HEK293 (cell line): ENCODE results near the gene KCNJ8.

Source experiments
- CTCF ChIA-PET: fragments of 350-600 bp; formaldehyde crosslinking; extraction: SDS; loops from one replicate; lab custom pipeline; 2021; ENCODE audit warnings: antibody characterized with exemption; lab: Yijun Ruan, JAX
- POLR2A ChIA-PET: fragments of 300-600 bp; formaldehyde crosslinking; extraction: SDS; loops from one replicate; lab custom pipeline; 2020; ENCODE audit warnings: antibody characterized with exemption, inconsistent platforms; lab: Yijun Ruan, JAX
- H3K27ac ChIP-seq: fragments of 200-500 bp; sonication (Bioruptor generic); 2 replicates; pipeline ENCODE4 v1.5.1; 2014; ENCODE audit warnings: low read depth, low read length, control low read depth, inconsistent platforms; ENCODE audit errors: extremely low read depth
- H3K36me3 ChIP-seq, 2 experiments: fragments of 200-500 bp in 1 of 2; sonication (Bioruptor generic) in 1 of 2; 1 replicate in 1 of 2; 2 replicates in 1 of 2; pipeline ENCODE4 v1.5.1; 2014 to 2017; ENCODE audit warnings: inconsistent platforms in 2 of 2, low read length in 2 of 2; ENCODE audit not compliant: control insufficient read depth in 2 of 2, insufficient read depth in 1 of 2
- H3K4me1 ChIP-seq: fragments of 200-500 bp; sonication (Bioruptor generic); 2 replicates; pipeline ENCODE4 v1.5.1; 2014; ENCODE audit warnings: mild to moderate bottlenecking, low read length, inconsistent platforms; ENCODE audit not compliant: control insufficient read depth, insufficient read depth
- H3K4me3 ChIP-seq: 2 replicates; pipeline ENCODE4 v1.5.1; 2011; ENCODE audit warnings: low read depth, mild to moderate bottlenecking, control low read depth, low read length, moderate library complexity
- H3K9me3 ChIP-seq: fragments of 200-500 bp; sonication (Bioruptor generic); 2 replicates; pipeline ENCODE4 v1.5.1; 2014; ENCODE audit warnings: low read depth, low read length, inconsistent platforms; ENCODE audit not compliant: control insufficient read depth, insufficient read depth
- ELK4 ChIP-seq: IDR thresholded peaks from 2 replicates; pipeline ENCODE4 v1.6.1; 2011; ENCODE audit warnings: mild to moderate bottlenecking, low read depth, low read length, borderline replicate concordance
- HOXC10 ChIP-seq: sonication (generic); formaldehyde crosslinking; IDR thresholded peaks from 2 replicates; pipeline ENCODE4 v1.8.1; 2023; ENCODE audit warnings: mild to moderate bottlenecking, missing genetic modification reagents
- HOXD13 ChIP-seq: sonication (generic); formaldehyde crosslinking; IDR thresholded peaks from 2 replicates; pipeline ENCODE4 v1.8.0; 2022; ENCODE audit warnings: missing genetic modification reagents, borderline replicate concordance
- INSM2 ChIP-seq: fragments of 450-650 bp; formaldehyde crosslinking; IDR thresholded peaks from 2 replicates; pipeline ENCODE4 v1.5.1; 2016; ENCODE audit warnings: missing biosample characterization, missing genetic modification characterization
- MEIS1 ChIP-seq: sonication (generic); formaldehyde crosslinking; IDR thresholded peaks from 2 replicates; pipeline ENCODE4 v1.8.1; 2022; ENCODE audit warnings: missing genetic modification reagents, mild to moderate bottlenecking, borderline replicate concordance
- SP3 ChIP-seq: fragments of 450-650 bp; formaldehyde crosslinking; IDR thresholded peaks from 2 replicates; pipeline ENCODE4 v1.5.1; 2016; ENCODE audit warnings: missing biosample characterization, missing genetic modification characterization
- ZBTB1 ChIP-seq: fragments of 450-650 bp; formaldehyde crosslinking; IDR thresholded peaks from 2 replicates; pipeline ENCODE4 v1.5.1; 2016; ENCODE audit warnings: missing biosample characterization, missing genetic modification characterization
- ZBTB48 ChIP-seq: fragments of 450-650 bp; formaldehyde crosslinking; IDR thresholded peaks from 2 replicates; pipeline ENCODE4 v1.5.1; 2016; ENCODE audit warnings: missing biosample characterization, missing genetic modification characterization
- ZFP41 ChIP-seq: fragments of 450-650 bp; formaldehyde crosslinking; IDR thresholded peaks from 2 replicates; pipeline ENCODE4 v1.5.1; 2016; ENCODE audit warnings: missing biosample characterization, missing genetic modification characterization, borderline replicate concordance
- ZNF10 ChIP-seq: fragments of 450-650 bp; formaldehyde crosslinking; IDR thresholded peaks from 2 replicates; pipeline ENCODE4 v1.5.1; 2017; ENCODE audit warnings: missing biosample characterization, missing genetic modification characterization
- ZNF23 ChIP-seq: fragments of 450-650 bp; formaldehyde crosslinking; IDR thresholded peaks from 2 replicates; pipeline ENCODE4 v1.5.1; 2016; ENCODE audit warnings: missing biosample characterization, missing genetic modification characterization, borderline replicate concordance
- ZNF239 ChIP-seq: fragments of 450-650 bp; formaldehyde crosslinking; IDR thresholded peaks from 2 replicates; pipeline ENCODE4 v1.5.1; 2016; ENCODE audit warnings: missing biosample characterization, missing genetic modification characterization
- ZNF280D ChIP-seq: fragments of 450-650 bp; formaldehyde crosslinking; IDR thresholded peaks from 2 replicates; pipeline ENCODE4 v1.5.1; 2016; ENCODE audit warnings: missing biosample characterization, missing genetic modification characterization
- ZNF354C ChIP-seq: fragments of 450-650 bp; formaldehyde crosslinking; IDR thresholded peaks from 2 replicates; pipeline ENCODE4 v1.5.1; 2016; ENCODE audit warnings: missing biosample characterization, missing genetic modification characterization, low read depth, borderline replicate concordance
- ZNF366 ChIP-seq: fragments of 450-650 bp; formaldehyde crosslinking; conservative IDR thresholded peaks from 2 replicates; pipeline ENCODE4 v1.5.1; 2016; ENCODE audit warnings: missing biosample characterization, missing genetic modification characterization
- ZNF416 ChIP-seq: fragments of 450-650 bp; formaldehyde crosslinking; IDR thresholded peaks from 2 replicates; pipeline ENCODE4 v1.5.1; 2016; ENCODE audit warnings: missing biosample characterization, missing genetic modification characterization
- ZNF596 ChIP-seq: fragments of 450-650 bp; IDR thresholded peaks from 2 replicates; pipeline ENCODE4 v1.5.0; 2018; ENCODE audit warnings: missing biosample characterization, mild to moderate bottlenecking, missing genetic modification characterization, moderate library complexity
- ZNF621 ChIP-seq: fragments of 450-650 bp; formaldehyde crosslinking; IDR thresholded peaks from 2 replicates; pipeline ENCODE4 v1.5.1; 2017; ENCODE audit warnings: missing biosample characterization, missing genetic modification characterization
- ZSCAN18 ChIP-seq: fragments of 450-650 bp; formaldehyde crosslinking; IDR thresholded peaks from 2 replicates; pipeline ENCODE4 v1.5.1; 2016; ENCODE audit warnings: missing biosample characterization, missing genetic modification characterization
- TF ChIP-seq, protein P1 (sequence below): fragments of 450-650 bp; formaldehyde crosslinking; IDR thresholded peaks from 2 replicates; pipeline ENCODE4 v1.5.1; 2017; ENCODE audit warnings: missing biosample characterization, missing genetic modification characterization

KCNJ8 gene

DNA sequence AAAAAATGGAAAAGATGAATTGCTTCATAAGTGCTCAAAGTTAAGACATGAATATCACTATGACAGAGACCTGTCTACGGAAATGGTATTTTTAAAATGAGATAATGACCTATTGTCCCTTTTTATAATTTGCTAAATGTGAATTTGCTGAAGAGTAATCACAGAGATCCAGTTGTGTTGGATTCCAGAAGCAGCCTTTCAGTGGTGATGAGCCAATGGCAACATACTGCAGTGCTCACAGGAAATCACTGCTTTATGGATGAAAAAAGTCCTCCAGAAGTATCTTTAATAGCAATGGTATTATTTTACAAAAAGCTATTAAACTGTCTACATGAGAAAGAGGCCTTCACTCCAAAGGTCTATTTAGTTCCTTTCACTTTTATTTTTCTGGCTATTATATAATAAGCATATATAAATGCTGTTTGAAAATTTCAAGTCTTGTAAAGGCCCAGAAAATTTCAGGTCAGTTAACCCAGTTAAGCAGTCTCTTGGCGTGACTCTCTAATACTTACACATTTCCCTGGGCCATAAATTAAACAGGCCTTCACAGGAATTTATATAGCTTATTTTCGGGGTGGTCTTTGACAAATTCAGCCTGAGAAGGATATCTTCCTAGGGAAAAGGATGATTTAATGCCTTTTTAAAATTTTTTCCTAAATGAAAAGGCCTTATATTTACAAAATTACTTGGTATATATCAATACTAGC lies 55.4 kb downstream of the KCNJ8 start:
- ChIA-PET POLR2A (no interaction called here), CTCF (no interaction called here)
- H3K4me3 ChIP-seq: no peak overlapping the region
- no peaks in the 10 kb centered on the region for H3K9me3 ChIP-seq
- TF ChIP-seq HOXC10 (CRISPR knock-in tag) (no peak), ZNF366 (tag by site-specific recombination) (no peak), ZFP41 (no peak), ZNF596 (tag by site-specific recombination) (no peak), ZNF23 (tag by site-specific recombination) (no peak), ZNF10 (tag by site-specific recombination) (no peak), ZBTB48 (no peak), ZSCAN18 (tag by site-specific recombination) (no peak), HOXD13 (CRISPR knock-in tag) (no peak), ZBTB1 (tag by site-specific recombination) (no peak)
- no peaks in the 10 kb centered on the region for H3K4me1 ChIP-seq
- H3K36me3 ChIP-seq: no peaks in the 10 kb centered on the region
- H3K27ac ChIP-seq: no peak overlapping the region

- Histone ChIP-seq H3K4me1 (no peaks in the 10 kb centered on the region), H3K4me3 (no peak overlapping the region), H3K9me3 (no peaks in the 10 kb centered on the region), H3K27ac (no peak overlapping the region), H3K36me3 (no peaks in the 10 kb centered on the region)
- TF ChIP-seq ZNF239 (tag by site-specific recombination): no peak
- TF ChIP-seq, protein P1, sequence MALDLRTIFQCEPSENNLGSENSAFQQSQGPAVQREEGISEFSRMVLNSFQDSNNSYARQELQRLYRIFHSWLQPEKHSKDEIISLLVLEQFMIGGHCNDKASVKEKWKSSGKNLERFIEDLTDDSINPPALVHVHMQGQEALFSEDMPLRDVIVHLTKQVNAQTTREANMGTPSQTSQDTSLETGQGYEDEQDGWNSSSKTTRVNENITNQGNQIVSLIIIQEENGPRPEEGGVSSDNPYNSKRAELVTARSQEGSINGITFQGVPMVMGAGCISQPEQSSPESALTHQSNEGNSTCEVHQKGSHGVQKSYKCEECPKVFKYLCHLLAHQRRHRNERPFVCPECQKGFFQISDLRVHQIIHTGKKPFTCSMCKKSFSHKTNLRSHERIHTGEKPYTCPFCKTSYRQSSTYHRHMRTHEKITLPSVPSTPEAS (tag by site-specific recombination): no peak
- TF ChIP-seq ZNF621 (tag by site-specific recombination): no peak
- TF ChIP-seq INSM2 (tag by site-specific recombination): no peak
- no peak for TF ChIP-seq SP3 (tag by site-specific recombination)
- no peak for TF ChIP-seq MEIS1 (CRISPR knock-in tag)
- POLR2A ChIA-PET: no interaction called here
- CTCF ChIA-PET: no interaction called here
Observed at GRCh38 chr12:21718403-21718802, 56.1 kb downstream of the KCNJ8 start.

DNA sequence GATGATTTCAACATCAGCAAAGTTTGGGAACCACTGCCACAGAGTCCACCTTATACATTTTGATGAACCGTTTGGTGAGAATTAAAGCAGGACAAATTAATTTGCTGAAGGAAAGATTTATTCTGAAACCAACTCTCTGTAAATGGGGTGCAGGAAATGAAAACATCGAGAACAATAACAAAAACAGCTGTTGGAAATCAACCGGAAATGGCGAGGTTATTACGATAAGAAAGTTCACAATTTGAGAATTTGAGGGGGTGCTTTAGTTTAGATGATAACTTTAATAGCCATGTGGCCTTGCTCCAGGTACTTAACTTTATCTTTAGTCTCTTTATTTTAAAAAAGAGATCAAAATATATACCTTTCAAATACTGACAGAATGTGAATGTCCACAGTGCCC lies 56.7 kb downstream of the KCNJ8 start:
- H3K27ac ChIP-seq: no peak overlapping the region
- CTCF ChIA-PET: no interaction called here
- H3K36me3 ChIP-seq: no peaks in the 10 kb centered on the region
- no peak for TF ChIP-seq ZNF280D
- TF ChIP-seq ZNF416 (tag by site-specific recombination): no peak
- TF ChIP-seq ZNF354C: no peak
- TF ChIP-seq ELK4: no peak
- TF ChIP-seq, all 188 proteins: peak for 0
- no peaks in the 10 kb centered on the region for H3K9me3 ChIP-seq
- no peak overlapping the region for H3K4me3 ChIP-seq
- no peaks in the 10 kb centered on the region for H3K4me1 ChIP-seq
- POLR2A ChIA-PET: no interaction called here
